Measurements from ENCODE around the gene COMT.

COMT gene

GRCh38 chr22:20014526-20015186, 73.1 kb downstream of the COMT start:
- no peak for DNase-seq

- no peak for DNase-seq
Measured at GRCh38 chr22:20015187-20015625, 73.6 kb downstream of the COMT start.

GRCh38 chr22:20015971-20016733, 74.6 kb downstream of the COMT start:
- DNase-seq, result no peak

DNA sequence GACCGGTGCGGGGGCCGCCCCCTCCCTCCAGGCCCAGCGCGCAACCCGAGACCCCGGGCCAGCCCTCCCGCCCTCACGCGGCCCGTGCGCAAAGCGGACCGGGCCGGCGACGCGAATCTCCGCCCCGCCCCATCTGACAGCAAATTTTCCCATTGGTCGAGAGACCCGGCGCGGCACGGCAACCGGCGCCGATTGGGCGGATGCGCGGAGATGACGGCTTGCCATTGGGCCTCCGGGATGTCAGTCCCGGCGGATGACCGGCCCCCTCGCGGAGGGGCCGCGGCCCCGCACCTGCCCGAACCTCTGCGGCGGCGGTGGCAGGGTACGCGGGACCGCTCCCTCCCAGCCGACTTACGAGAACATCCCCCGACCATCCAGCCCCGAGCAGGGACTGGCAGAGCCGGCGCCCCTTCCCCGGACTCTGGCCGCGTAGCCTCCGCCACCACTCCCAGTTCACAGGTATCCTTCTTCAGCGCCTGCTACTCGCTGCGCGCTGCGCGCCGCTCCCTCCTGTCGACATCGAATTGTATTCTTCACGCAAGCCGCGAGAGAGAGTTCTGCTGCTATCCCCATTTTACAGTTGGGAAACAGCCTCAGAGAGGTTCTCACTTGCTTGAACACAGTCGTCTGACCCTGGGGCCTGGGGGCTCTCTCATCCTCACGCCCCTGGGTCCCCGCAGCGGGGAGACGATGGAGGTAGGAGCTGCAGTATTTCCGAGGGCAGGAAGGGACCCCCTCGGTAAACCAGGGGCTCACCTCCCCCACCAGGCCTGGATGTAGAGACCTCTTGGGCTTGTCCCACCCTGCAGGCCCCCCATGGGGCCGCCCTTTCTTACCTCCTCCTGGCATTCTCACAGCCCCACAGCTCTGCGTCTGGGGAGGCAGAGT, 75.4 kb downstream of the COMT start, which contains the start of gene ARVCF:
Gene ARVCF (minus strand): TSS at position 90 of the 888 bp plus-strand sequence. CDS start 26,029 bp downstream, outside the sequence.
- DNase-seq, result peak; percentile 14

DNA sequence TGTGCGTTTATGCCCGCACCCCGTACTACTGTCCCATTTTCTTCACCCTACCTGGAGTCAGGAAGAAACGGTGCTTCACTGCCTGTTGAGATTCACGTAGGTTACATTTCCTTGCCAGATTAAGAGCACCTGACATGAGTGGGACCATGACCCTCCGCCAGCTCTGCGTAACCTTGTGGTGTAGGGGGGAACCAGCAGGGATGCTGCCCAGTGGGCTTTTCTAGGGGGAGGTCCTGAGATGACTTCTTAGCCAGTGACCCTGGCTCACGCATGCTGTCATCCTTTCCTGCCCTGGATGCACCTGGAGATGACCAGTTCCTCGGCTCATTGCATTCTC, 76.0 kb downstream of the COMT start:
- DNase-seq, result no peak

GRCh38 chr22:20018001-20018400, 76.4 kb downstream of the COMT start:
- DNase-seq, result no peak
